Skeletal muscle satellite cell (primary cell): ENCODE results near the gene MAP3K8.

Experiments used
- H3K27me3 ChIP-seq: 2 replicates; pipeline ENCODE4 v1.7.0; 2013; ENCODE audit warnings: low read length; ENCODE audit not compliant: control insufficient read depth, insufficient read depth
- H3K36me3 ChIP-seq: 2 replicates; pipeline ENCODE4 v1.7.0; 2013; ENCODE audit warnings: mild to moderate bottlenecking, control low read depth, low read length; ENCODE audit not compliant: insufficient read depth
- H3K4me1 ChIP-seq: 2 replicates; pipeline ENCODE4 v1.7.0; 2013; ENCODE audit warnings: low read length; ENCODE audit not compliant: control insufficient read depth, insufficient read depth
- H3K4me2 ChIP-seq: 2 replicates; pipeline ENCODE4 v1.7.0; 2013; ENCODE audit warnings: mild to moderate bottlenecking, low read length
- H3K4me3 ChIP-seq: 2 replicates; pipeline ENCODE4 v1.7.0; 2013; ENCODE audit warnings: low read length
- H3K9ac ChIP-seq: 2 replicates; pipeline ENCODE4 v1.7.0; 2013; ENCODE audit warnings: mild to moderate bottlenecking, low read depth, low read length, moderate library complexity
- H3K9me3 ChIP-seq: replicated peaks from 2 replicates; pipeline ENCODE4 v1.7.0; 2013; ENCODE audit warnings: mild to moderate bottlenecking, control low read depth, low read length

The MAP3K8 gene

DNA sequence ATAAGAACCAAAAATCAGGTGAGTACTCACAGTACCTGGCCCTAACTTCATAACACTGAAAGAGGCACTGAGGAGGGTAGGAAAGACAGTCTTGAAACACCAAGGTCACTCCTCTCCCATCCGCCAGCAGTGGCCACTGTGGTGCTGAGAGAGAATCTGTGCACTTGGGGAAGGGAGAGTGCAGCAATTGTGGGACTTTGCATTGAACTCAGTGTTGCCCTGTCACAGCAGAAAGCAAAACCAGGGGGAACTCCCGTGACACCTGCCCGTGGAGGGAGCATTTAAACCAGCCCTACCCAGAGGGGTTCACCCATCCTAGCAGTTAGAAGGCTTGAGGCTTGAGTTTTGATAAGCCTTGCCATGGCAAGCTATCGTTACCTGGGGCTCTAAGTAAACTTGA, 35.2 kb upstream of the MAP3K8 start:
- Histone ChIP-seq H3K4me1 (no peaks in the 10 kb centered on the region), H3K9me3 (no peaks in the 10 kb centered on the region), H3K4me2 (no peak overlapping the region), H3K9ac (no peak overlapping the region), H3K36me3 (no peaks in the 10 kb centered on the region), H3K27me3 (peaks cover 83% of the 10 kb centered on the region), H3K4me3 (no peak overlapping the region)

DNA sequence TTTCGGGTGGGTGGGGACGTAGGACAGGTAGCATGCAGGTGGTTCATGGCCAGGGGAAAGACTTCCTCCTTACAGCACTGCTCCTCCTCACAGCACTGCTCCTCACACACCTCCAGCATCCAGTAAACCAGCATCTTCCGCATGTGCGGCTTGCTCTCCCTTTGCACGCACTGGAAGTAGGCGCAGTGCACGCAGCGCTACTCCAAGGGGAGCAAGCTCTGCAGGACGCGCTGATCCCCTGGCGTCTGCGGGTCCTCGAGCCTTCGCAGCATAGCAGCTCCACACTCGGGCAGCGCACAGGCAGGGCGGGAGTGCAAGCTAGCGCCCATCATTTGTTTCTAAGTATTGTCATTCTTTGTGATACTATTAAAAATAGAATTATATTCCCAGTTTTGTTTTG, 30.5 kb upstream of the MAP3K8 start:
- no peak overlapping the region for H3K9ac ChIP-seq
- H3K4me3 ChIP-seq = no peak overlapping the region
- peaks cover 42% of the 10 kb centered on the region for H3K27me3 ChIP-seq

DNA sequence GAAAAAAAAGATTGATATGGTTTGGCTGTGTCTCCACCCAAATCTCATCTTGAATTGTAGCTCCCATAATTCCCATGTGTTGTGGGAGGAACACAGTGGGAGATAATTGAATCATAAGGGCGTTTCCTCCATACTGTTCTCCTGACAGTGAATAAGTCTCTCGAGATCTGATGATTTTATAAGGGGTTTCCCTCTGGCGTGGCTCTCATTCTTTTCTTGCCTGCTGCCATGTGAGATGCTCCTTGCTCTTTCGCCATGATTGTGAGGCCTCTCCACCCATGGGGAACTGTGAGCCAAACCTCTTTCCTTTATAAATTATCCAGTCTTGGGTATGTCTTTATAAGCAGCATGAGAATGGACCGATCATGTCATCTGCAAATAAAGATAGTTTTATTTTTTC, 29.4 kb upstream of the MAP3K8 start:
- Histone ChIP-seq H3K27me3 (peaks cover 32% of the 10 kb centered on the region), H3K4me1 (no peaks in the 10 kb centered on the region), H3K9me3 (no peaks in the 10 kb centered on the region), H3K36me3 (no peaks in the 10 kb centered on the region), H3K4me3 (no peak overlapping the region), H3K9ac (no peak overlapping the region), H3K4me2 (no peak overlapping the region)

More for the DNA sequence above, 30.5 kb upstream of the MAP3K8 start:
- no peaks in the 10 kb centered on the region for H3K4me1 ChIP-seq
- H3K4me2 ChIP-seq = no peak overlapping the region
- no peaks in the 10 kb centered on the region for H3K36me3 ChIP-seq
- no peaks in the 10 kb centered on the region for H3K9me3 ChIP-seq

DNA sequence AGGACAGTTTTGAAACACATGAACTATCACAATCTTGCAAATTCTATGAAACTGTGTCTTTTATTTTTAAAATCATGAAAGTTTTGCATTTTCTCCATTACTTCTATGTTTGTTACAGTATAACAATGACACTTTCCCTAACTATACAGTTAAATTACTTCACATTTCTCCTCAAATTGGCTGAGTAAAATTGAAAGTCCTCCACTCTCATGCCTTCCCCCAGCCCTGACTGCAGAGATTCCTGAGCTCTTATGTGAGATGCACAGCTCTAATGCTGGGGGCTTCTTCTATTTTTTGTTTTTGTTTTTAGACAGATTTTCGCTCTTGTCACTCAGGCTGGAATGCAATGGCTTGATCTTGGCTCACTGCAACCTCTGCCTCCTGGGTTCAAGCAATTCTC, 22.7 kb upstream of the MAP3K8 start:
- Histone ChIP-seq H3K27me3 (no peaks in the 10 kb centered on the region), H3K9ac (no peak overlapping the region), H3K9me3 (no peaks in the 10 kb centered on the region), H3K4me3 (no peak overlapping the region), H3K4me1 (no peaks in the 10 kb centered on the region), H3K36me3 (no peaks in the 10 kb centered on the region), H3K4me2 (no peak overlapping the region)

DNA sequence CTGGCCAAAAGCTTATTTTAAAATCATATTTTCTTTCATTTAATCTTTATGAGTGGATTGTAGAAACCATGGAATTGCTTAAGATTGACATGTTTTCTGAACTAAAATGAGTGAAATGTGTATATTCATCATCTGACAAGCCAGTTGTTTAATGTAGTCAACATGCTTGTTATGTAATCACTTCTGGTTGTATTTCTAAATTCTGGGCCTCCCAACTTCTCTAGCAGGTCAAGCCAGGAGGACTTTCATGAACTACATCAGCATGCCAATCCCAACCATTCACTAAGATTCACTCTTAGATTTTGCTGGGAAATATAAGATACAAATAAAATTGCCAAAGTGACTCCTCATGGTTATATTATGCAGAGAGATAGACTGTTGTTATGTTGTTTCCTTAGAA, 21.1 kb upstream of the MAP3K8 start:
- Histone ChIP-seq H3K9ac (no peak overlapping the region), H3K4me2 (no peak overlapping the region), H3K9me3 (no peaks in the 10 kb centered on the region), H3K4me3 (no peak overlapping the region), H3K36me3 (no peaks in the 10 kb centered on the region), H3K27me3 (peaks cover 2% of the 10 kb centered on the region), H3K4me1 (no peaks in the 10 kb centered on the region)

DNA sequence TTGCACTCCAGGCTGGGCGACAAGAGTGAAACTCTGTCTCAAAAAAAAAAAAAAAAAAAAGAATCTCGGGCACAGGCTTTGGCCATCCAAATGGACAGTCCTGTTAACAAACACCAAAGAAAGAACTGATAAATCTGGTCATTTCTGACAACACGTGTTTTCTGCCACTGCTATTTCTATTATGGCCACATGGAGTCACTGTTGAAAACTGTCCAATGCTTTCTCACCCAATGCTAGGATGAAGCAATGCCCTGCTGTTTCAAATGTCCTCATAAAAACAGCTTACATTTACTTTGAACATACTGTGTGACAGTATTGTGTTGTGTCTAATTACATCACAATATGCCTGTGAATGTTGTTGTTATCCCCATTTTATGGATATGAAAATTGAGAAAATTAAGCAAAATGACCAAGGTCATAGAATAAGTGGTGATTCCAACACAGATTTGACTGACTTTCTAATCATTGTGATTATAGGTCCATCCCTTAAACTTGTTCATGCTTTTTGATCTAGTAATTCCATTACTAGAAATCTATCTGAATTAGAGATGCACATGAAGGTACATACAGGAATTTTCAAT, 19.9 kb upstream of the MAP3K8 start:
- H3K9me3 ChIP-seq = no peaks in the 10 kb centered on the region
- H3K4me2 ChIP-seq = no peak overlapping the region
- H3K27me3 ChIP-seq = peaks cover 2% of the 10 kb centered on the region
- no peak overlapping the region for H3K4me3 ChIP-seq
- H3K9ac ChIP-seq = no peak overlapping the region
- H3K4me1 ChIP-seq = no peaks in the 10 kb centered on the region
- H3K36me3 ChIP-seq = no peaks in the 10 kb centered on the region

DNA sequence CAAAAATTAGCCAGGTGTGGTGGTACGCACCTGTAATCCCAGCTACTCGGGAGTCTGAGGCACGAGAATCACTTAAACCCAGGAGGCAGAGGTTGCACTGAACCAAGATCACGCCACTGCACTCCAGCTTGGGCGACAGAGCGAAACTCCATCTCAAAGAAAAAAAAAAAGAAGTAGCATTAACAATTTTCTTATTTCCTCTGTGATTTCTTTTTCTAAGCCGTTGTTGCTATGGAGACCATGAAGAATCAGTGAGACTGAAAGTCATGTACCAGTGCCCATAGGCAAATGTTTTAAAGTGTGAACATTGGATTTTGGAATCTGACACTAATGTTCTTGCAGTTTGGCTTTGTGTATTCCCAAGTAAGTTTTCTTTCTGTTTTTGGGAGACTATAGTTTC, 18.4 kb upstream of the MAP3K8 start:
- Histone ChIP-seq H3K4me2 (no peak overlapping the region), H3K27me3 (peaks cover 6% of the 10 kb centered on the region), H3K9ac (no peak overlapping the region), H3K36me3 (no peaks in the 10 kb centered on the region), H3K4me3 (no peak overlapping the region), H3K4me1 (no peaks in the 10 kb centered on the region), H3K9me3 (no peaks in the 10 kb centered on the region)

DNA sequence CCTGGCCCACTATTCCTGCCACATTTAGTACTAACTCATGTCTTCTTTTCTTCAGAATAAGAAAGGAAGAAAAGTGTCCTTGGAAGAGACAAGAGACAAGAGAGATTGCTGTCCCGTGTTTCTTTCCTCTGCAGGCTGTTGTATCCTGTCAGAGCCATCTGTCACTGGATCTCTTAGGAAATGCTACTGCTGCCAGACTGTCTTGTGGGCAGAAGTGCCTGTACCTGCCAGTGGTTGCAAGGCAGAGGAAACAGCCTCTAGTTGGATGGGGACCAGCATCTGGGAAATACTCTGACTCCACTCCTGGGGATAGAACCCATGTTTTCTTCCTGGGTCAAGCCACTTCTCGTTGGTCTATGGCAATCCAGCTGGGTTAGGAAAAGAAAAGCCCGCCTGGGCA, 16.7 kb upstream of the MAP3K8 start:
- Histone ChIP-seq H3K9ac (no peak overlapping the region), H3K9me3 (no peaks in the 10 kb centered on the region), H3K36me3 (no peaks in the 10 kb centered on the region), H3K4me1 (no peaks in the 10 kb centered on the region), H3K4me2 (no peak overlapping the region), H3K27me3 (peaks cover 6% of the 10 kb centered on the region), H3K4me3 (no peak overlapping the region)

DNA sequence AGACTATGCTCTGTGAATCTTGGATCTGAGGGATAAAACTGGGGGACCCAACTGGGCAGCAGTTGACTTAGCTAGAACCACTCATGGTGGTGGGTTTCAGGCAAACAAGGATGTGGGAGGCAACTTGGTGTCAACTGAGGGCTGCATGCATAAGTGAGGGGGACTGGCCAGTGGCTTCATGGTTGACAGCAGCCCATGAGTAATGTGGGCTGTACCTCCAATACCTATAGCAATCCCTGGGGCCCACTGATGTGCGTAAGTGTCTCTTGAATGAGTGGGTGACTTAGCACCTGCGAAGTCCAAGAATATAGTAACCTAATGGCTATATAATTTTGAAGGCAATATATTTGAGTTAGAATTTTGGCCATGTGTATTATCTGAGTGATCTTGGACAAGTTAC, 13.7 kb upstream of the MAP3K8 start:
- no peaks in the 10 kb centered on the region for H3K9me3 ChIP-seq
- no peak overlapping the region for H3K4me2 ChIP-seq
- H3K9ac ChIP-seq = no peak overlapping the region
- H3K27me3 ChIP-seq = peaks cover 6% of the 10 kb centered on the region
- no peak overlapping the region for H3K4me3 ChIP-seq
- H3K4me1 ChIP-seq = peaks cover 14% of the 10 kb centered on the region
- H3K36me3 ChIP-seq = no peaks in the 10 kb centered on the region

DNA sequence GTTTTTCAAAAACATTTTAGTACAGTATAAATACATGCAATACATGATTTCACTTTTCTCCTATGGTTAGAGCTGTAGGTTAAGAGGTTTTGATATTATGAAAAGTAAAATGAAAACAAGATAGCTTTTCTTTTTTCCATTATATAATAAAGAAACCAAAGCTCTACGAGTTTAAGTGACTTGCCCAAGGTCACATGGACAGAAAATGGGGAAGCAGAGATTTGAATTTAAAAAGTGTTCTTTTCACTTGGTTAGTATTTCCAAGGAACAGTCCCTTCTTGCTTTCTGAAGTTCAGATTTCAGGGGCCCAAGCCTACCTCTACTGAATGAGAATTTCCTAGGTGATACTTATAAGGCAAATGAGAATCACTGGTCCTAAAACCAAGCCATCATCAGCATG, 13.2 kb upstream of the MAP3K8 start:
- no peaks in the 10 kb centered on the region for H3K36me3 ChIP-seq
- H3K9me3 ChIP-seq = no peaks in the 10 kb centered on the region
- H3K4me3 ChIP-seq = no peak overlapping the region
- H3K27me3 ChIP-seq = peaks cover 6% of the 10 kb centered on the region
- H3K9ac ChIP-seq = no peak overlapping the region
- H3K4me1 ChIP-seq = peaks cover 14% of the 10 kb centered on the region
- no peak overlapping the region for H3K4me2 ChIP-seq

DNA sequence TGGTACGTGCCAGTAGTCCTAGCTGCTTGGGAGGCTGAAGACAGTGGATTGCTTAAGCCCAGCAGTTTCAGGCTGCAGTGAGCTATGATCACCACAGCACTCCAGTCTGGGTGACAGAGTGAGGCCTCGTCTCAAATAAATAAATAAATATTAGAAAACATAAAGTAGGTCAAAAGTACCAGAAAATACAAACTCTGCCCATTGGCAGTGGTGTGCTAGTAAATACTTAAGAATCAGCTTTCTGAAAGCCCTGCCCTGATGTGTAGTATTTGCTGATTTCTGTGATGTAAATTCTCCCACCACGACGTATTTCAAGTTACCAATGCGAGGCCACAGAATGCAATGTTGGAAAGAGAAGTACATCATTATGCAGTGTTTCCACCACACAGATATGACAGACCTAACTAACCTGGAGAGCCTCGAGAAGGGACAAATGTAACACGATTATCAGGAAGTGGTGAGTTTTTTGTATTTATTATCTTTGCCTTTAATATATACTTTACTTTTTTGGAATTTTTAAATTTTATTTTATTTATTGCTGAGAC, 11.8 kb upstream of the MAP3K8 start:
- Histone ChIP-seq H3K4me3 (no peak overlapping the region), H3K36me3 (no peaks in the 10 kb centered on the region), H3K4me1 (peaks cover 14% of the 10 kb centered on the region), H3K4me2 (no peak overlapping the region), H3K9me3 (no peaks in the 10 kb centered on the region), H3K27me3 (peaks cover 5% of the 10 kb centered on the region), H3K9ac (no peak overlapping the region)

DNA sequence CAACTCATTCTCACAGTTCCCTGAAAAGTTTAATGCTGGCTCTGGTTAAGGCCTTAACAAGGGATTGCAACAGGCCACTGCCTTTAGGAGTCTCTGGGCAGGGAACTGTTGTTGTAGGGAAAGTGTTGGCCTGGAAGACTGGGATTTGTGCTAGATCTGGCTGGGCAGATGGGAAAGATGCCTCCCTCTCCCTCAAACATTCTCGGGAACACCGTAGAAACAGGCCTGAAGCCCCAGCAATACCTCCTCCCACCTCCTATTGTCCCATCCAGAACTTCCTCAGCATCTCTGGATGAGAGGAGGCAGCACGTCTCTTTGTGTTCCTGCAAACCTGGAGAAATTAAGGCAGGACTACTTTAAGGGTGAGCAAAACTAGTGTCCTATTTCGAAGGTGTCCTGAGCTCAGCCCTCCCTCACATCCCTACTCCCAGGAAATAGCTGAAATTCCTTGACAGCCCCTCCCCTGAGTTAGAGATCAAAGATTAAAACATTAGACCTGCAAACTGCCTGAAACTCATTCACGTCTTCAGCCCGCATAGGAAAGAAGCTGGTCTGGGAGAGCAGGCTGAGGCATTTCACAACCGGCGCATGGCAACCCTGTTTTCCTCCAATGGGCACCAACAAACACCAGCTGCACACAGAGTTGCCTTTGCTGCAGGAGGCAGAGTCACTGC, 10.9 kb upstream of the MAP3K8 start:
- no peaks in the 10 kb centered on the region for H3K36me3 ChIP-seq
- no peak overlapping the region for H3K9ac ChIP-seq
- H3K4me3 ChIP-seq = no peak overlapping the region
- peak overlapping the region; percentile 40 for H3K4me2 ChIP-seq
- H3K4me1 ChIP-seq = peaks cover 14% of the 10 kb centered on the region
- peaks cover 3% of the 10 kb centered on the region for H3K27me3 ChIP-seq
- H3K9me3 ChIP-seq = no peaks in the 10 kb centered on the region
